ENCODE results near the gene OR11G2.

GRCh38 chr14:20164462-20164861, 26.2 kb upstream of the OR11G2 start:
- TF ChIP-seq, protein P1, sequence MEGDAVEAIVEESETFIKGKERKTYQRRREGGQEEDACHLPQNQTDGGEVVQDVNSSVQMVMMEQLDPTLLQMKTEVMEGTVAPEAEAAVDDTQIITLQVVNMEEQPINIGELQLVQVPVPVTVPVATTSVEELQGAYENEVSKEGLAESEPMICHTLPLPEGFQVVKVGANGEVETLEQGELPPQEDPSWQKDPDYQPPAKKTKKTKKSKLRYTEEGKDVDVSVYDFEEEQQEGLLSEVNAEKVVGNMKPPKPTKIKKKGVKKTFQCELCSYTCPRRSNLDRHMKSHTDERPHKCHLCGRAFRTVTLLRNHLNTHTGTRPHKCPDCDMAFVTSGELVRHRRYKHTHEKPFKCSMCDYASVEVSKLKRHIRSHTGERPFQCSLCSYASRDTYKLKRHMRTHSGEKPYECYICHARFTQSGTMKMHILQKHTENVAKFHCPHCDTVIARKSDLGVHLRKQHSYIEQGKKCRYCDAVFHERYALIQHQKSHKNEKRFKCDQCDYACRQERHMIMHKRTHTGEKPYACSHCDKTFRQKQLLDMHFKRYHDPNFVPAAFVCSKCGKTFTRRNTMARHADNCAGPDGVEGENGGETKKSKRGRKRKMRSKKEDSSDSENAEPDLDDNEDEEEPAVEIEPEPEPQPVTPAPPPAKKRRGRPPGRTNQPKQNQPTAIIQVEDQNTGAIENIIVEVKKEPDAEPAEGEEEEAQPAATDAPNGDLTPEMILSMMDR (IDR thresholded peaks at IDR 0.05): no peak
- no peak for TF ChIP-seq POLR2A (IDR thresholded peaks at IDR 0.05)

Data from upper lobe of left lung (tissue), 4 donors.